Stimulated activated naive CD8-positive, alpha-beta T cell treated with anti-CD3 and anti-CD28 coated beads, Interleukin-15, amount 100 ng/mL, for 72 hours (primary cell): ENCODE data around the gene SYMPK.
A peak's percentile ranks its signal among the peaks of the same experiment; 100 is the strongest.
"Not testable (repeated sequence)": the region's sequence is repeated elsewhere in the genome, so short reads cannot be mapped to it uniquely, and the experiment has no call there.

ENCODE experiments used
- ATAC-seq: fragments of 150-1000 bp; cut with Tn5 transposase; 2 replicates; pipeline ENCODE4 v1.10.0; 2021; ENCODE audit warnings: mild to moderate bottlenecking, moderate library complexity
- DNase-seq, 2 donors: peaks; one replicate each; pipeline ENCODE4 v3.0.0; 2021 to 2022
- H3K27ac Mint-ChIP-seq, 2 donors: one replicate each; pipeline ENCODE4 v1.8.0; 2022; ENCODE audit warnings: mild to moderate bottlenecking in 2 of 2, mixed read lengths in 2 of 2, moderate library complexity in 2 of 2
- H3K27me3 Mint-ChIP-seq: one replicate; pipeline ENCODE4 v1.8.0; 2022; ENCODE audit warnings: mixed read lengths
- H3K4me1 Mint-ChIP-seq: one replicate; pipeline ENCODE4 v1.8.0; 2022; ENCODE audit warnings: mild to moderate bottlenecking, mixed read lengths
- H3K4me3 Mint-ChIP-seq, 2 donors: one replicate each; pipeline ENCODE4 v1.8.0; 2022; ENCODE audit warnings: mild to moderate bottlenecking in 2 of 2, mixed read lengths in 2 of 2, moderate library complexity in 1 of 2
- H3K9me3 Mint-ChIP-seq, 2 donors: one replicate each; pipeline ENCODE4 v1.8.0; 2022; ENCODE audit warnings: mixed read lengths in 2 of 2

SYMPK gene

DNA sequence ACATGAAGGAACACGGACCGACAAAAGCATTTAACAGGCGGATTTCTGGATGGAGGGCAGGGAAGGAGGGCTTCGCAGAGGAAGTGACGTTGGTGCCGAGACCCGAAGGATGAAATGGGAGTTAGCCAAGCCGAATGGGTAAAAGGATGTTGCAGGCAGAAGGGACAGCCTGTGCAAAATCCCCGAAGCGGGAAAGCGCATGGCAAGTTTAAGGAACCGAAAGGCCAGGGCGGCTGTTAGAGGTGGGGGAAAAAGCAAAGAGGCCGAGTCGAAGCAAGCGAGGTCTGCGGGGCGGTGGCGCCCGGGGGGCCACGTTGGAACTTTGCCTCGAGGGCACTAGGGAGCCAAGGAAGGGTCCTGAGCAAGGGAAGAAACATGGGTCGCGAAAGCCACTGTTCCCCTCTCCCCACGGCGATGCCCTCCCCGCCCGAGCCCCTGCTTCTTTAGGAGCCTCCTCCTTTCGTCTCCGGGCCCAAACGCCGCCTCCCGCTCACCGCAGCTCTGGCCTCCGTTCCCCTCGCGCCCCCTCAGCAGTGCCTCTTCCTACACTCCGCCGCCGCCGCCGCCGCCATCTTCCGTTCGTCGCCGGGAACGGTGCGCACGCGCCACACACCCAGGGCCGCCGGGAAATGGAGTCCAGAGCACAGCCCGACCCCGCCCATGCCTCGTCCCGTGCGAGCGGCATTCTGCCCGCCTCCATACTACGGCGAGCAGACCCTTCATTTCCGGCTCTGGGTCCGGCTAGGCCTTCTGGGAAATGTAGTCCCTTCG is at the start of gene SYMPK:
TSS of gene SYMPK (minus strand) at position 584 of the 771 bp plus-strand sequence. CDS start 8,652 bp downstream, outside the sequence.
- ATAC-seq (peak; percentile 97), DNase-seq (peak; percentile 98 to 99)
- peak within 1 kb of the TSS; percentile 94 to 98 for H3K4me3 Mint-ChIP-seq
- H3K4me1 Mint-ChIP-seq = peaks cover 47% of the 10 kb centered on the region
- H3K27me3 Mint-ChIP-seq = peaks cover 43% of the 10 kb centered on the region
- H3K9me3 Mint-ChIP-seq = no peaks in the 10 kb centered on the region
- peak within 1 kb of the TSS; percentile 96 for H3K27ac Mint-ChIP-seq

DNA sequence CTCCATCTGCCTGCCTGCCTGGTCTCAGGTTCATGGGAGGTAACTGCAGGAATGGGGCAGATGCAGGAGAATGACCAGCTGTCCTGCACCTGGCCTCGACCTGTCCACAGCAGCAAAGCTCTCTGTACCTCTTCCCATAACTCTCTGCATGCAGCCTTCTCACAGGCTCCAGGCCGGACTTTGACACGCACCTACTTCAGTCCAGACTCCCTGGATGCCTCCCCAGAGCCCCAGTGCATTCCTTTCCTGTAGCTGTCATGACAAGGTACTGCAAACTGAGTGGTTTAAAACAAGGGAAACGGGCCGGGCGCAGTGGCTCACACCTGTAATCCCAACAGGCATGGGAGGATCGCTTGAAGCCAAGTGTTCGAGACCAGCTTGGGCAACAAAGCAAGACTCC is 48.3 kb upstream of the SYMPK start:
- H3K27ac Mint-ChIP-seq = no peak overlapping the region
- peaks cover 1% of the 10 kb centered on the region for H3K4me1 Mint-ChIP-seq
- H3K4me3 Mint-ChIP-seq = no peak overlapping the region
- no peaks in the 10 kb centered on the region for H3K9me3 Mint-ChIP-seq
- peaks cover 51% of the 10 kb centered on the region for H3K27me3 Mint-ChIP-seq
- ATAC-seq = no peak
- no peak for DNase-seq

DNA sequence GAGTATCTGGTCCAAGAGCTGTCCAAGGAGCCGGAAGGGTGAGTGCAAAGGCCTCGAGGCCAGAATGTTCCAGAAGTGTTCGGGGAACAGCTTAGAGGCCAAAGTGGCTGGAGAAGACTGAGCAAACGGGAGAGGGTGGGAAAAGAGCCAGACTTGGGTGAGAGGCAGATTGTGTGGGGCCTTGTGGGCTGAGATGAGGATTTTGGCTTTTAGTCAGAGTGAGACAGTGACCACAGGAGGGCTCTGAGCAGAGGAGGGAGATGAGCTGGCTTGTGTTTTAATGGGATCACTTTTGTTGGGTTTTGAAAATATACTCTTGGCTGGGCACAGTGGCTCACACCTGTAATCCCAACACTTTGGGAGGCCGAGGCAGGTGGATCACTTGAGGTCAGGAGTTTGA is 46.0 kb upstream of the SYMPK start:
- H3K27me3 Mint-ChIP-seq = peaks cover 42% of the 10 kb centered on the region
- no peak overlapping the region for H3K27ac Mint-ChIP-seq
- H3K4me3 Mint-ChIP-seq = no peak overlapping the region
- H3K9me3 Mint-ChIP-seq = no peaks in the 10 kb centered on the region
- H3K4me1 Mint-ChIP-seq = no peaks in the 10 kb centered on the region
- DNase-seq (no peak), ATAC-seq (peak; percentile 39)

DNA sequence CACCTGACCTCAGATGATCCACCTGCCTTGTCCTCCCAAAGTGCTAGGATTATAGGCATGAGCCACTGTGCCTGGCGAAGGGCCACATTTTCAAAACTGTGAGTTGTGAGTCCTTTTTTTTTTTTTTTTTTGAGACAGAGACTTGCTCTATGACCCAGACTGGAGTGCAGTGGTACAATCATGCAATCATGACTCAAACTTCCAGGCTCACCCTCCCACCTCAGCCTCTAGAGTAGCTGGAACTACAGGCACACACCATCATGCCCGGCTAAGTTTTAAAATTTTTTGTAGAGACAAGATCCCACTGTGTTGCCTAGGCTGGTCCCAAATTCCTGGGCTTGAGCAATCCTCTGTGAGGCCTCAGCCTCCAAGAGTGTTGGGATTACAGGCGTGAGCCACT is 43.3 kb upstream of the SYMPK start:
- H3K27ac Mint-ChIP-seq = no peak overlapping the region
- DNase-seq (no peak), ATAC-seq (no peak)
- no peak overlapping the region for H3K4me3 Mint-ChIP-seq
- H3K27me3 Mint-ChIP-seq = peaks cover 23% of the 10 kb centered on the region
- peaks cover 19% of the 10 kb centered on the region for H3K4me1 Mint-ChIP-seq
- no peaks in the 10 kb centered on the region for H3K9me3 Mint-ChIP-seq

DNA sequence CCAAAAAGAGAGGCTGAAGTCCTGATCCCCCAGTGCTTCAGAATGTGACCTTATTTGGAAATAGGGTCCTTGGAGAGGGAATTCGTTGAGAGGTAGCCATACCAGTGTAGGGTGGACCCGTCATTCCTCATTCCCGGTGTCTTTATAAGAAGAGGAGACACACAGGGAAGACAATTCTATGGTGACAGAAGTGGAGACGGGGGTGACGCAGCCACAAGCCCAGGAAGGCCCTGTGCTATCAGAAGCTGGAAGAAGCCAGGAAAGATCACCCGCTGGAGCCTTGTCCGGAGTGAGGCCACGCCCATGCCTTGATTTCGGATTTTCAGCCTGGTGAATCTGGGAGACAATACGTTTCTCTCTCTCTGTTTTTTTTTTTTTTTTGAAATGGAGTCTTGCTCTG is 42.1 kb upstream of the SYMPK start:
- no peak for ATAC-seq
- DNase-seq = no peak
- Mint-ChIP-seq H3K9me3 (no peaks in the 10 kb centered on the region), H3K4me1 (peaks cover 31% of the 10 kb centered on the region), H3K27me3 (peaks cover 13% of the 10 kb centered on the region), H3K4me3 (no peak overlapping the region), H3K27ac (no peak overlapping the region)

DNA sequence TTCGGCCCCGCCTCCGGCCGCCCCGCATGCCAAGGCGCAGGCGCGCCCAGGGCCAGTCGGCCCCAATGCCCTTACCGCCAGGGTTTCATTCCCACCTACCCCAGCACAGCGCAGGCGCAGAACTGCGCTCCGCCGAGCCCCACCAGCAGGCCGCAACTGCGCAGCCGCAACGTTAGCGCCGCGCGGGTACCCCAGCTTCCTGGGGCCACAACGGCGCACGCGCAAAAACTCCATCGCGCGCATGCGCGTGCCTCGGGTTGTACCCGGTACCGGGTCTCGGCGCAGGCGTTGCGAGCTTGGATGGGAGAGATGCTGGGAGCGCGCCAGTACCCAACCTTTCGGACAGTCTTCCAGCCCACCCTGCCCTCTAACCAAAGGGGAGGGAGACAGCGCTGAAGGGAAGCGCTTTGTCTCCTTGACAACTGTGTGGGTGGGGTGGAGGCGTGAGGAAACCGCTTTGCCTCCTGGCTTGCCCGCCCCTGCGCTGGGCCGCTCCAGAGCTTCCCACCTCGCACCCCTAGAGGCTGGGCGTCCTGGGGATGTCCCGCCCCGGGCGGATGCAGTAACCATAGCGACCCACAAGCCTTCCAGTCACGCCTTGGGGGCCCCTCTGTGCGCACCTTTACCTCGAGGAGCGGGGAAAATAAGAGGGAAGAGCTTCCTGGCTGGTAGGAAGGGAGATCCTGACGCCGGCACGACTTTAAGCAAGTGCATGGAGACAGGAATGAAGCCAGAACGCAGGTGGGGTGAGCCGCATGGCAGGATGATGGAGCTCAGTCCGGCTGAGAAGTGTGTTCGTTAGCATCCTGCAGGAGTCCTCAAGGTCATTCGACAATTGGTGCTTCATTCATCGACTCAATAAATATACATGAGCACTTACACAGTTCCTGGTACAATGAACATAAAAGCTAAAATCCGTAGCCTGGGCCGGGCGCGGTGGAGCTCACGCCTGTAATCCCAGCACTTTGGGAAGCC is 40.0 kb upstream of the SYMPK start:
- Mint-ChIP-seq H3K4me1 (peaks cover 33% of the 10 kb centered on the region), H3K27me3 (peaks cover 8% of the 10 kb centered on the region), H3K27ac (peak overlapping the region in 1 of 2 donors; percentile 96), H3K4me3 (peak overlapping the region; percentile 95 to 96), H3K9me3 (no peaks in the 10 kb centered on the region)
- DNase-seq (peak; percentile 100), ATAC-seq (peak; percentile 88)

DNA sequence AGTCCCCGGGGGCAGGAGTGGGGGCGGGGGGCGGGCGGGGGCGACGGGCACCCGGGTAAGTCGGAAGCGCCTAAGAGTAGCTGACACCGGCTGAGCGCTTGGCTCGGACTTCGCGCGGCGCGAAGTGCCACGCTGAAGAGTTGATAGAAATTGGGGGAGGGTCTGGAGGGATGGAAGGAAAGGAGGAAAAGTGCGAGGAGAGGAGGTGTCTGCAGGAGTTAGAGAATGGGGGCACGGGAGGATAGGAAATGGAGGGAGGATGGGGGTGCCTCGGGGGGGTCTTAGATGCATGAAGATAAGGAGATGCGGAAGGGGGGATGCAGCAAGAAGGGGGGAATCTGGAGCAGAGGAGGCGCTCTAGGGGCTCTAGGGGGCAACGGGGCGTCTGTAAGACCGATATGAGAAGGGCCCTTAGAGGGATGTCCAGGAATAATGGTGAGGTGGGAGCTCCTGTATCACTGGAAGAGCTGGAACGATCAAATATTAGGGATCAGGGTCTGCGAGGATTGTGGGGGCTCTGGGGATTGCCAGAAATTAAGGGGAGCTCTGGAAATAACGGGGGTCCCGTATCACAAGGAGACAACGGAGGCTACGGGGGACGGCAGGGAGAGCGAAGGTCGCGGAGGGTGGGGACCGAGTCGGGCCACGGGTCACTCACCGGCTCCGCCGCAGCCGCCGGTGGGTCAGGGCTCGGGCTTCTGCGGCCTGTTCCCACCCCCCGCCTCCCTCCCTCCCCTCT is 39.1 kb upstream of the SYMPK start, which contains the start of gene MYPOP:
TSS of gene MYPOP (minus strand) at position 702 of the 739 bp plus-strand sequence. CDS start 840 bp downstream, outside the sequence.
- Mint-ChIP-seq H3K4me3 (peak within 1 kb of the TSS; percentile 95 to 96), H3K27ac (peak within 1 kb of the TSS; percentile 70 to 96), H3K27me3 (peaks cover 8% of the 10 kb centered on the region), H3K4me1 (peaks cover 33% of the 10 kb centered on the region), H3K9me3 (no peaks in the 10 kb centered on the region)
- ATAC-seq (peak; percentile 8), DNase-seq (no peak)

DNA sequence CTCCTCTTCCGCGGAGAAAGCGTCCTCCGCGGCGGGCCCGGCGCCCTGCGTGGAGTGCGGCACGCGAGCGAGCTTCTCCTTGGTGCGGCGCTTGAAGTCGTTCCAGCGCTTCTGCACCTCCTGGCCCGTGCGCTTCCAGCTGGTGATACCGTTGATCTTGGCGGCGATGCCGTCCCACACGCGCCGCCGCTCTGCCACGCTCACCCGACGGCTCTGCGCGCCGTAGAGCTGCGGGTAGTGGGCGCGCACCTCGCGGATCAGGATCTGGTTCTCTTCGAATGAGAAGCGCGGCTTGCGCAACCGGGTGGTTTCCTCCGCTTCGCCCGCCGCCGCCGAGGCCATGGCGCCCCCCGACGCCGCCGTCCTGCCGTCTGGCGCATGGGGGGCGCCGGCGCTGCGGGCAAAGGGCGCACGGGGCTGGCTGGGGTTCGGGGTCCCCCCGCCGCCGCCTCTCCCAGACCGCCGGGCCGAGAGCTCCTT is 38.5 kb upstream of the SYMPK start:
- peak; percentile 39 to 63 for DNase-seq
- no peaks in the 10 kb centered on the region for H3K9me3 Mint-ChIP-seq
- ATAC-seq = peak; percentile 29
- peak overlapping the region; percentile 79 to 96 for H3K4me3 Mint-ChIP-seq
- peaks cover 33% of the 10 kb centered on the region for H3K4me1 Mint-ChIP-seq
- H3K27ac Mint-ChIP-seq = no peak overlapping the region
- peaks cover 8% of the 10 kb centered on the region for H3K27me3 Mint-ChIP-seq

DNA sequence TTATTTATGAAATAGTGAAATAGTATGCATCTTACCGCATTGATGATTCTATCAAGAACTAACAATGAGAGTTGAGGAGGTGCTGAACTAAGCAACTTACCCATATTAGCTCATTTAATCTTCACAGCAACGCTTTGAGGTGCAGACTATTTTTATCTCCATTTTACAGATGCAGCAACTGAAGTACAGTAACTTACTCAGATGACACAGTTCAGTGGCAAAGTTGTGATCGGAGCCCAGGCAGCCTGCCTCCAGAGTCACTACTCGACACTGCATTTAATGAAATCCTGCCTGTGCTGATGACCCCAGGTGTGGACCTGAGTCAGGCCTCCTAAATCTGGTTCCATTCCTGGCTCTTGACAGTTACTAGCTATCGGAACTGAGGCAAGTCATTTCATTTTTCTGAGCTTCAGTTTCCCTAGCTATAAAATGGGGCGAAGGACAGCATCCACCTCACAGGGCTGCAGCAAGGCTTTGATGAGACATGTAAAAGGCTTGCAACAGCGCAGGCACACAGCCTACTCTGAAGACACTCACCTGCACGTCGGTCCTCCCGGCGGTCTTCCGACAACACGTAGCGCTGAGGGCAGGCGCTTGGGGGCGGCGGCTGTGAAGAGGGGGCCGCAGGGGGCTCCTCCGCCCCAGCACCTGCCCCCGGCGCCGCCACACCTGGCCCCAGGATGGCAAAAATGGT is 37.9 kb upstream of the SYMPK start:
- peaks cover 8% of the 10 kb centered on the region for H3K27me3 Mint-ChIP-seq
- no peak overlapping the region for H3K27ac Mint-ChIP-seq
- H3K4me1 Mint-ChIP-seq = peaks cover 33% of the 10 kb centered on the region
- no peak for ATAC-seq
- H3K4me3 Mint-ChIP-seq = peak overlapping the region; percentile 35 to 79
- DNase-seq = no peak
- no peaks in the 10 kb centered on the region for H3K9me3 Mint-ChIP-seq

DNA sequence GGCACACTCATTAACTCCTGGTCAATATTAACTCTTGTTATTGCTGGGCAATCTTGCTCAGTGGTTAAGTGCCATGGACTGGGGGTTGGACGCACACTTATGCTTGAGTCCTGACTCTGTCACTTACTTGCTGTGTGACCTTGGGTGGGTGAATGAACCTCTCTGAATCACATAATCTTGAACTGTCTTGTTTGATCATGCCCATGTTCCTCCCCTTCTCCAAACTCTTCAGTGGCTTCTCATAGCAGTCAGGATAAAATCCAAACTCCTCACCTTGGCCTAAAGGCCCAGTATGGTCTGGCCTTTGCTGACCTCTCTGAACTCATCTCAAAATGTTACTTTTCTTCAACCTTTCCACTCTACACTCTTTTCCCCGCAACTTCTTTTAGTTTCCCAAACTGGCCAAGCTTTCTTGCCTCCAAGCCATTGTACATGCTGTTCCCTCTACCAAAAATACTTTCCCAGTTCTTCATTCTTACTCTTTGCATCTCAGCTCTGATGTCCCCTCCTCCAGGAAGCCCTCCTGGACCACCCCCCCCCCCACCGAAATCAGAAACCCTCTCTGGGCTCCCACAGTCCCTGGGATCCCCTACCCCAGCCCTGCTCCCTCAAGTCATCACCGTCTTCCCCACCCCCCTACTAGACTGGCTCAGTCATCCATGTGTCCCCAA is 37.1 kb upstream of the SYMPK start:
- ATAC-seq = no peak
- no peak for DNase-seq
- Mint-ChIP-seq H3K4me1 (peaks cover 33% of the 10 kb centered on the region), H3K27ac (no peak overlapping the region), H3K4me3 (peak overlapping the region in 1 of 2 donors; percentile 35), H3K27me3 (peaks cover 8% of the 10 kb centered on the region), H3K9me3 (no peaks in the 10 kb centered on the region)

DNA sequence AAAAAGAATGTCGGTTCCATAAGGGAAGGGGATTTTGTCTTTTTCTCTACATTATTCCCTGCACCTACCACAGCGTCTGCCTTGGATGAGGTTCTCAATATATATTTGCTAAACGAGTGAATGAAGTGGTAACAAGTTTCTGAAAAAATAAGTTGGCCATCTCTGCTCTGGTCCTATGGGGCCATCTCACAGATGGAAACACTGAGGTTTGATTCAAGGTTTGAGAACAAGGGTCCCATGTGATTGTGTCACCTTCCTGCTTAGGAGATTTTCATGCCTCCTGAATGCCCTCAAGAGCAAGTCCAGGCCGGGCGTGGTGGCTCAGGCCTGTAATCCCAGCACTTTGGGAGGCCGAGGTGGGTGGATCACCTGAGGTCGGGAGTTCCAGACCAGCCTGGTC is 36.3 kb upstream of the SYMPK start:
- ATAC-seq (no peak), DNase-seq (no peak)
- Mint-ChIP-seq H3K9me3 (no peaks in the 10 kb centered on the region), H3K4me1 (peaks cover 33% of the 10 kb centered on the region), H3K27me3 (peaks cover 7% of the 10 kb centered on the region), H3K4me3 (no peak overlapping the region), H3K27ac (no peak overlapping the region)

DNA sequence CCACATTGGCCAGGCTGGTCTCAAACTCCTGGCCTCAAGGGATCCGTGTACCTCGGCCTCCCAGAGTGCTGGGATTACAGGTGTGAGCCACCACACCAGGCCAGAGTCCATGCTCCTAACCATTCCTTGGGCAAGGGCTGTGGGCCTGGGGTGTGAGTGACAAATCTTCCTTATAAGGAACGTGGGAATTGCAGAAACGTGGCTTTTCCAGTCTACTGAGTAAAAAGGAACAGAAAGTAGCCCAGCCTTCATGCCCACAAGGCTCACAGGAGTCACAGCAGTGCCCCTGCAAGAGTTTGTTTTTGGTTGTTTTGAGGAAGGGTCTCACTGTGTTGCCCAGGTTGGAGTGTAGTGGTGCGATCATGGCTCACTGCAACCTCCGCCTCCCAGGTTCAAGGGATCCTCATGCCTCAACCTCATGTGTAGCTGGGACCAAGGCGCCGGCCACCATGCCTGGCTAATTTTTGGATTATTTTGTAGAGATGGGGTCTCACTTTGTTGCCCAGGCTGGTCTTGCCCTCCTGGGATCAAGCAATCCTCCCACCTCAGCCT is 34.4 kb upstream of the SYMPK start:
- H3K27ac Mint-ChIP-seq = no peak overlapping the region
- no peaks in the 10 kb centered on the region for H3K9me3 Mint-ChIP-seq
- ATAC-seq = no peak
- no peaks in the 10 kb centered on the region for H3K27me3 Mint-ChIP-seq
- DNase-seq = no peak
- no peak overlapping the region for H3K4me3 Mint-ChIP-seq
- peaks cover 30% of the 10 kb centered on the region for H3K4me1 Mint-ChIP-seq

DNA sequence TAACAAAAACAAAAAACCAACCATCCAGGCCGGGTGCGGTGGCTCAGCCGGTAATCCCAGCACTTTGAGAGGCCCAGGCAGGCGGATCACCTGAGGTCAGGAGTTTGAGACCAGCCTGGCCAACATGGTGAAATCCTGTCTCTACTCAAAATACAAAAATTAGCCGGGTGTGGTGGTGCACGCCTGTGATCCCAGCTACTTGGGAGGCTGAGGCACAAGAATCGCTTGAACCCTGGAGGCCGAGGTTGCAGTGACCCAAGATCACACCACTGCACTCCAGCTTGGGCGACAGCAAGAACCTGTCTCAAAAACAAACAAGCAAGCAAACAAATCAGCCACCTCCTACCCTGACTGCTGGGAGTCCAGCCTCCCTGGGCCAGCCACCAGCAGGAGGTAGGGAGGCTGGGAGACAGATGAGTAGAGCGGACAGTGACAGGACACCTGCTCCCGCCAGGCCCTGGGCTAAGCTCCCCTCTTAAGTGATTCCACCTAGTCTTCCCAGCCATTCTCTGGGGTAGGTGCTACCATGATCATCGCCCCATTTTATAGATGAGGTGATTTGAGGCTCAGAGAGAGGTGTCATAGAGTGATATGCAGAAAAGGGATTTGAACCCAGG is 33.1 kb upstream of the SYMPK start:
- H3K27ac Mint-ChIP-seq, DNase-seq, H3K9me3 Mint-ChIP-seq, H3K4me3 Mint-ChIP-seq, H3K27me3 Mint-ChIP-seq, ATAC-seq: not testable (repeated sequence)
- peaks cover 20% of the 10 kb centered on the region for H3K4me1 Mint-ChIP-seq
